Hepatocyte (in vitro differentiated cells): ENCODE results near the gene APBB3. TPM values are rescaled to one million over a fixed set of nuclear protein-coding genes. Genes with fewer than 3 reads are reported as not detected.

Source experiments
- DNase-seq: peaks from one replicate; pipeline ENCODE4 v3.0.0-alpha.2; 2016; ENCODE audit warnings: low spot score
- H2AFZ ChIP-seq: fragments of 200-600 bp; sonication (generic); 2 replicates; pipeline ENCODE4 v1.6.0; 2016; ENCODE audit warnings: antibody characterized with exemption, mild to moderate bottlenecking
- H3K27ac ChIP-seq: fragments of 200-600 bp; sonication (generic); 2 replicates; pipeline ENCODE4 v1.5.1; 2016; ENCODE audit warnings: mild to moderate bottlenecking
- H3K27me3 ChIP-seq: fragments of 200-600 bp; sonication (generic); 2 replicates; pipeline ENCODE4 v1.6.1; 2016
- H3K36me3 ChIP-seq: fragments of 200-600 bp; sonication (generic); replicated peaks from 2 replicates; pipeline ENCODE4 v1.5.1; 2016; ENCODE audit warnings: low read depth; ENCODE audit not compliant: insufficient read depth
- H3K4me1 ChIP-seq: fragments of 200-600 bp; sonication (generic); 2 replicates; pipeline ENCODE4 v1.5.1; 2016; ENCODE audit warnings: mild to moderate bottlenecking, moderate library complexity; ENCODE audit not compliant: insufficient read depth
- H3K4me2 ChIP-seq: fragments of 200-600 bp; sonication (generic); 2 replicates; pipeline ENCODE4 v1.6.0; 2016
- H3K4me3 ChIP-seq: fragments of 200-600 bp; sonication (generic); 2 replicates; pipeline ENCODE4 v1.5.1; 2016; ENCODE audit warnings: mild to moderate bottlenecking
- H3K79me2 ChIP-seq: fragments of 200-600 bp; sonication (generic); 2 replicates; pipeline ENCODE4 v1.6.0; 2017; ENCODE audit warnings: mild to moderate bottlenecking
- H3K9me2 ChIP-seq: fragments of 200-600 bp; sonication (generic); replicated peaks from 2 replicates; pipeline ENCODE4 v1.6.0; 2017; ENCODE audit warnings: mild to moderate bottlenecking; ENCODE audit not compliant: insufficient read depth
- H3K9me3 ChIP-seq: fragments of 200-600 bp; sonication (generic); 2 replicates; pipeline ENCODE4 v1.5.1; 2016; ENCODE audit warnings: low read depth, mild to moderate bottlenecking
- H4K20me1 ChIP-seq: fragments of 200-600 bp; sonication (generic); 2 replicates; pipeline ENCODE4 v1.6.0; 2016; ENCODE audit warnings: mild to moderate bottlenecking; ENCODE audit not compliant: insufficient read depth, poor library complexity, severe bottlenecking
- EZH2 ChIP-seq: fragments of 200-600 bp; sonication (generic); IDR thresholded peaks from 2 replicates; pipeline ENCODE4 v1.6.1; 2016; ENCODE audit warnings: antibody characterized with exemption, mild to moderate bottlenecking, borderline replicate concordance
- EZH2phosphoT487 ChIP-seq: fragments of 200-600 bp; sonication (generic); IDR thresholded peaks from one replicate; pipeline ENCODE4 v1.6.1; 2018; ENCODE audit warnings: antibody characterized with exemption, mild to moderate bottlenecking, low read depth, moderate library complexity; ENCODE audit not compliant: unreplicated experiment, severe bottlenecking
- WGBS: methylation state at CpG from one replicate; pipeline ENCODE4 v1.1.6; 2016; ENCODE audit warnings: low lambda C conversion rate; ENCODE audit errors: missing lambda C conversion rate; 5-methylcytosine and 5-hydroxymethylcytosine counted together
- polyA plus RNA-seq: library from polyadenylated mRNA; unstranded; fragments of >200 nt; fragmentation: Nextera tagmentation; extraction: Ambion mirVana; gene quantifications from 2 replicates; pipeline ENCODE4 v1.2.1, GENCODE V29; 2016
- total RNA-seq: library from RNA; depleted of rRNA; stranded (reverse); fragments of >200 nt; gene quantifications from 2 replicates; pipeline ENCODE4 v1.2.3, GENCODE V29; 2014
- TF ChIP-seq, protein P1 (sequence below): fragments of 200-600 bp; sonication (generic); IDR thresholded peaks from 2 replicates; pipeline ENCODE4 v1.5.1; 2016; ENCODE audit warnings: antibody characterized with exemption, mild to moderate bottlenecking; ENCODE audit not compliant: poor library complexity

Gene APBB3
- total and polyA plus RNA-seq, 2 experiments from 2014 or later, result 19.5 to 41.5 TPM

DNA sequence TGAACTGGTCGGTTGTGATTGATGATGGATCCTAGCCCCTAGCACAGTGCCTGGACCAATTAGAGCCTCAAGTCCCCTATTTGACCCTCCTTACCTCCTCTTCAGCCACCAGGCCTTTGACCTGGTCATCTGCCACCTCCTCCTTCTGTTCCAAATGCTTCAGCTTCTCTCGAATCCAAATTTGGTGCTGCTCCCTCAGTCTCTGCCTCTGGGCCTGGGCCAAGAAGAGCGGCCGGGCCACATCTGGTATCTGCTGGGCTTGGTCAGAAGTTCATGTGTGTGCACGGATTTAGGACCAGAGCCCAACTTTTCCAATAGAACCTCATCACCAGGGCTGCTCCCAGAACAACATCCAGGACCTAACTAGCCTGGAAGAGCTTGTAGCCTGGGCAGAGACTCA is 6.7 kb upstream of the APBB3 start:
- H3K79me2 ChIP-seq, result peaks cover 9% of the 10 kb centered on the region
- no peaks in the 10 kb centered on the region for H3K27me3 ChIP-seq
- H3K4me2 ChIP-seq, result no peak overlapping the region
- H3K4me3 ChIP-seq, result no peak overlapping the region
- H2AFZ ChIP-seq, result no peak overlapping the region
- H3K27ac ChIP-seq, result no peak overlapping the region
- DNase-seq, result no peak
- H3K9me3 ChIP-seq, result no peaks in the 10 kb centered on the region
- no peak for TF ChIP-seq EZH2phosphoT487
- TF ChIP-seq, protein P1, sequence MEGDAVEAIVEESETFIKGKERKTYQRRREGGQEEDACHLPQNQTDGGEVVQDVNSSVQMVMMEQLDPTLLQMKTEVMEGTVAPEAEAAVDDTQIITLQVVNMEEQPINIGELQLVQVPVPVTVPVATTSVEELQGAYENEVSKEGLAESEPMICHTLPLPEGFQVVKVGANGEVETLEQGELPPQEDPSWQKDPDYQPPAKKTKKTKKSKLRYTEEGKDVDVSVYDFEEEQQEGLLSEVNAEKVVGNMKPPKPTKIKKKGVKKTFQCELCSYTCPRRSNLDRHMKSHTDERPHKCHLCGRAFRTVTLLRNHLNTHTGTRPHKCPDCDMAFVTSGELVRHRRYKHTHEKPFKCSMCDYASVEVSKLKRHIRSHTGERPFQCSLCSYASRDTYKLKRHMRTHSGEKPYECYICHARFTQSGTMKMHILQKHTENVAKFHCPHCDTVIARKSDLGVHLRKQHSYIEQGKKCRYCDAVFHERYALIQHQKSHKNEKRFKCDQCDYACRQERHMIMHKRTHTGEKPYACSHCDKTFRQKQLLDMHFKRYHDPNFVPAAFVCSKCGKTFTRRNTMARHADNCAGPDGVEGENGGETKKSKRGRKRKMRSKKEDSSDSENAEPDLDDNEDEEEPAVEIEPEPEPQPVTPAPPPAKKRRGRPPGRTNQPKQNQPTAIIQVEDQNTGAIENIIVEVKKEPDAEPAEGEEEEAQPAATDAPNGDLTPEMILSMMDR, result no peak
- TF ChIP-seq EZH2, result no peak
- 91% methylated on average over 5 of the region's 5 CpGs for WGBS
- H3K4me1 ChIP-seq, result no peaks in the 10 kb centered on the region
- no peaks in the 10 kb centered on the region for H4K20me1 ChIP-seq
- H3K9me2 ChIP-seq, result no peaks in the 10 kb centered on the region
- no peaks in the 10 kb centered on the region for H3K36me3 ChIP-seq

DNA sequence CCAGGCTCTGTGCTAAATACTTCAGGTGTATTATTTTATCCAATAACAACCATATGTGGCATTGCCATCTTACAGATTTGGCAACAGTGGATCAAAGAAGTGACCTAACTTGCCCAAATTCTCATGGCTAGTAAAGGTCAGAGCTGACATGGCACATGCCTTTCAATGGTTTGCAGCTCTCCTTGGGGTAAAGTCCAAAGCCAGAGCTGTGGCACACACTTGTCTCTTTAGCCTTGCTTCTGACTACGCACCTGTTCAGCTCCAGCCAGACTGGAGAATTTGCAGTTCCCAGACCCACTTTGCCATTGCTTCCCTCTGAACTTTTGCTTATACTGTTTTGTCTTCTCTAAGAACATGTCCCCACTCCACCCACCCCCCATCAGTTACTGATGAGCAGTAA is 6.1 kb upstream of the APBB3 start:
- Histone ChIP-seq H2AFZ (no peak overlapping the region), H3K27ac (no peak overlapping the region)

DNA sequence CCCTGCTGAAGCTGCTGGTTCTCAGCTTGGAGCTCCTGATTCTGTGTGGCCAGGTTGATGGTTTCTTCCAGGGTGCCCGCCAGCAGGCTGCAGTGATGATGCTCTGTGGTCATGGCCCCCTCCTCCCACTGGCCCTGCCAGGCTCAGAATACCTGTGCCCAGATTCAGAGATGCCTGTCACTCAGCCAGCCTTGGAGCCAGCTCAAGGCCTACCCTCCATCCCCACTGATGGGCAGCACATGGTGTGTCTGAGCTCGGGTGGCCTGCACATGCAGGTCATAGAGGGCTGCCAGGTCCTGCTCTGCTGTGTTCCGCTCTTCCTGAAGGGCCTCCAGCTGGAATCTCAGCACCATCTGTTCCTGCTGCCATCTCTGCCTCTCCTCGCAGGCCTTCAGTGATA is 5.7 kb upstream of the APBB3 start:
- TF ChIP-seq EZH2, result no peak
- no peak for TF ChIP-seq EZH2phosphoT487
- TF ChIP-seq, protein P1, result no peak
- peaks cover 9% of the 10 kb centered on the region for H3K4me1 ChIP-seq
- DNase-seq, result no peak
- H2AFZ ChIP-seq, result no peak overlapping the region
- H3K9me2 ChIP-seq, result no peaks in the 10 kb centered on the region
- no peaks in the 10 kb centered on the region for H4K20me1 ChIP-seq
- H3K4me3 ChIP-seq, result no peak overlapping the region
- H3K79me2 ChIP-seq, result peaks cover 19% of the 10 kb centered on the region
- H3K4me2 ChIP-seq, result no peak overlapping the region
- H3K27ac ChIP-seq, result no peak overlapping the region
- H3K36me3 ChIP-seq, result no peaks in the 10 kb centered on the region
- 96% methylated on average over 4 of the region's 4 CpGs for WGBS
- no peaks in the 10 kb centered on the region for H3K9me3 ChIP-seq
- no peaks in the 10 kb centered on the region for H3K27me3 ChIP-seq

More for the DNA sequence above, 6.1 kb upstream of the APBB3 start:
- 90% methylated on average over 1 of the region's 1 CpG for WGBS
- Histone ChIP-seq H3K9me2 (no peaks in the 10 kb centered on the region), H3K4me3 (no peak overlapping the region), H3K4me2 (no peak overlapping the region), H3K36me3 (no peaks in the 10 kb centered on the region), H3K9me3 (no peaks in the 10 kb centered on the region), H3K27me3 (no peaks in the 10 kb centered on the region), H4K20me1 (no peaks in the 10 kb centered on the region), H3K79me2 (peaks cover 15% of the 10 kb centered on the region), H3K4me1 (peaks cover 6% of the 10 kb centered on the region)
- no peak for TF ChIP-seq EZH2
- no peak for TF ChIP-seq EZH2phosphoT487
- TF ChIP-seq, protein P1, result no peak
- no peak for DNase-seq

DNA sequence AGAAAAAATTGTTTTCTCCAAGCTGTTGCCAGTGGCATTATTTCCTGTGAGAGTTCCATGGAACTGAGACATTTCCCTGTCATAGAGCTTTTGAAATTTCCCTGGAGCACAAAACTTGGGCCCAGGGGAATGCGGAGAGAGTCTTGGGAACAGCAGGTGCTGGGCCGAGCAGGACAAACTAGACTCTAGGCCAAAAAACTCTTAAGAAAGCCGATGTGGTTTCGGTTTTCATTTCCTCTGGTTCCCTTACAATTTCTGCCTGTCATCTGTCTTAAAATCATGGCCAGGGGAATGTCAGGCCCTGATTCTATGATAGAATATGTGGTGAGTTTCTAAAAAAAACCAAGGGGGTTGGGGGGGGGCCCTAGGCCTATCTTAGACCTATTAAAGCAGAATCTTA is 4.8 kb upstream of the APBB3 start:
- DNase-seq, result no peak
- TF ChIP-seq EZH2phosphoT487, result no peak
- no peak for TF ChIP-seq EZH2
- TF ChIP-seq, protein P1, result no peak
- Histone ChIP-seq H3K79me2 (peaks cover 20% of the 10 kb centered on the region), H3K27me3 (no peaks in the 10 kb centered on the region), H4K20me1 (no peaks in the 10 kb centered on the region), H3K9me3 (no peaks in the 10 kb centered on the region), H3K4me2 (no peak overlapping the region), H3K36me3 (no peaks in the 10 kb centered on the region), H2AFZ (no peak overlapping the region), H3K4me1 (peaks cover 9% of the 10 kb centered on the region), H3K9me2 (no peaks in the 10 kb centered on the region), H3K4me3 (no peak overlapping the region), H3K27ac (no peak overlapping the region)
- WGBS, result 89% methylated on average over 4 of the region's 4 CpGs
